PC-3 (cell line): ENCODE measurements around the gene ZNF554. TPM values are rescaled to one million over a fixed set of nuclear protein-coding genes. Genes with fewer than 3 reads are reported as not detected.

Experiments
- ATAC-seq: fragments of 200-7000 bp; cut with Tn5 transposase; 2 replicates; pipeline ENCODE4 v1.9.1; 2020; ENCODE audit warnings: mild to moderate bottlenecking, moderate library complexity
- BruUV-seq: library from RNA; stranded (reverse); fragments of 400-500 nt; replicated peaks from 2 replicates; lab custom pipeline; 2021; lab: Mats Ljungman, UMichigan
- CTCF ChIA-PET: fragments of 300-600 bp; sonication (Branson Sonifier 250); formaldehyde crosslinking; loops from one replicate; lab custom pipeline; 2022; ENCODE audit warnings: antibody characterized with exemption; lab: Charles Lee
- POLR2A ChIA-PET: fragments of 300-600 bp; sonication (Branson Sonifier 250); formaldehyde crosslinking; loops from one replicate; lab custom pipeline; 2022; ENCODE audit warnings: antibody characterized with exemption; ENCODE audit not compliant: unreplicated experiment; lab: Charles Lee
- DNase-seq: peaks from one replicate; pipeline ENCODE4 v3.0.0-alpha.2; 2015
- H2AFZ ChIP-seq: fragments of 300-600 bp; sonication (generic); 2 replicates; pipeline ENCODE4 v1.6.0; 2016; ENCODE audit warnings: antibody characterized with exemption, low read length
- H3F3A ChIP-seq: fragments of 300-600 bp; sonication (generic); one replicate; pipeline ENCODE4 v1.6.0; 2017; ENCODE audit warnings: antibody characterized with exemption, low read length, control low read depth, mild to moderate bottlenecking; ENCODE audit not compliant: unreplicated experiment
- H3K27ac ChIP-seq: fragments of 300-600 bp; sonication (generic); 2 replicates; pipeline ENCODE4 v1.5.1; 2016; ENCODE audit warnings: mild to moderate bottlenecking, low read length
- H3K27me3 ChIP-seq: fragments of 300-600 bp; sonication (generic); 2 replicates; pipeline ENCODE4 v1.6.1; 2016; ENCODE audit warnings: low read length, mixed read lengths
- H3K36me3 ChIP-seq: fragments of 300-600 bp; sonication (generic); 2 replicates; pipeline ENCODE4 v1.6.1; 2016; ENCODE audit warnings: low read depth, mixed run types, low read length, mixed read lengths
- H3K4me1 ChIP-seq: fragments of 300-600 bp; sonication (generic); 2 replicates; pipeline ENCODE4 v1.5.1; 2016; ENCODE audit warnings: low read length; ENCODE audit not compliant: insufficient read depth
- H3K4me2 ChIP-seq: fragments of 300-600 bp; sonication (generic); 2 replicates; pipeline ENCODE4 v1.6.0; 2016; ENCODE audit warnings: low read length
- H3K4me3 ChIP-seq: fragments of 300-600 bp; sonication (generic); 2 replicates; pipeline ENCODE4 v1.5.1; 2016; ENCODE audit warnings: mild to moderate bottlenecking, low read length, mixed read lengths
- H3K79me2 ChIP-seq: fragments of 300-600 bp; sonication (generic); 2 replicates; pipeline ENCODE4 v1.6.1; 2017; ENCODE audit warnings: low read length, mixed read lengths
- H3K9ac ChIP-seq: fragments of 300-600 bp; sonication (generic); 2 replicates; pipeline ENCODE4 v1.6.0; 2016; ENCODE audit warnings: mild to moderate bottlenecking, low read length
- H3K9me2 ChIP-seq: fragments of 300-600 bp; sonication (generic); replicated peaks from 2 replicates; pipeline ENCODE4 v1.6.1; 2016; ENCODE audit warnings: mixed run types, low read length, mixed read lengths
- H3K9me3 ChIP-seq: fragments of 300-600 bp; sonication (generic); 2 replicates; pipeline ENCODE4 v1.6.1; 2016; ENCODE audit warnings: low read length, mixed read lengths
- H4K20me1 ChIP-seq: fragments of 300-600 bp; sonication (generic); 2 replicates; pipeline ENCODE4 v1.6.1; 2016; ENCODE audit warnings: low read length, mixed read lengths
- EZH2 ChIP-seq: fragments of 300-600 bp; sonication (generic); IDR thresholded peaks from one replicate; pipeline ENCODE4 v1.6.1; 2017; ENCODE audit warnings: antibody characterized with exemption, mild to moderate bottlenecking, low read length; ENCODE audit not compliant: unreplicated experiment
- EZH2phosphoT487 ChIP-seq: fragments of 300-600 bp; sonication (generic); IDR thresholded peaks from 2 replicates; pipeline ENCODE4 v1.6.1; 2018; ENCODE audit warnings: mild to moderate bottlenecking, antibody characterized with exemption, low read length, borderline replicate concordance
- intact Hi-C: fragments of 100-400 bp; cut with micrococcal nuclease; formaldehyde crosslinking; loops from 2 replicates; pipeline ENCODE4 v1.9.0; 2023
- total RNA-seq: library from RNA; depleted of rRNA; stranded (reverse); fragments of >200 nt; gene quantifications from 2 replicates; pipeline ENCODE4 v1.2.3, GENCODE V29; 2014
- TF ChIP-seq, protein P1 (sequence below): fragments of 300-600 bp; sonication (generic); conservative IDR thresholded peaks from 2 replicates; pipeline ENCODE4 v1.5.1; 2017; ENCODE audit warnings: antibody characterized with exemption, low read depth, mild to moderate bottlenecking, low read length

Gene ZNF554
- total RNA-seq, 1 experiment from 2014 or later: 2.3 TPM

DNA sequence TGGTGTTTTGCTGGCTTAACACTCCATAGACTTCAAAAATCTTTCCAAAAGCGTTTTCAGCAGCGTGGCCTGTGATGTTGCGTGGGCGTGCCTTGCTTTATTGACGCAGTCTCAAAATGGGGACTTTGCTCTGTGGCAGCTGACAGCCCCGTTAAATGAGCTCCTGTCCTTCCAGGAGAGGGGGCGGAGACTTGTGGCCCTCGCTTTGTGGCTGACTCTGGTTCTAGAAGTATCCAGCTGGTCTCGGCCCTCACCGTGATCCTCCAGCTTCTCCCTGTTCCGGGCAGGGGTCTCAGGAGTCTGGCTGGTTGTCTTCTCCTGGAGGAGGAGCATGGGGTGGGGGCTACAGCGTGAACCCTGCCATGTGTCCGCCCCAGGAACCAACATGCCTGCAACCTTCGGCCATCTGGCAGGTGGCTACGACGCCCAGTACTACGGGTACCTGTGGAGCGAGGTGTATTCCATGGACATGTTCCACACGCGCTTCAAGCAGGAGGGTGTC, 8.4 kb upstream of the ZNF554 start:
- ChIA-PET POLR2A (no interaction called here), CTCF (no interaction called here)
- H3K27ac ChIP-seq: no peak overlapping the region
- H2AFZ ChIP-seq: no peak overlapping the region
- H3F3A ChIP-seq: no peaks in the 10 kb centered on the region
- no peak for DNase-seq
- no peak overlapping the region for H3K4me3 ChIP-seq
- no peaks in the 10 kb centered on the region for H3K9me2 ChIP-seq
- H3K27me3 ChIP-seq: no peaks in the 10 kb centered on the region
- H3K4me2 ChIP-seq: no peak overlapping the region
- no peaks in the 10 kb centered on the region for H3K79me2 ChIP-seq
- TF ChIP-seq EZH2: no peak
- H4K20me1 ChIP-seq: no peaks in the 10 kb centered on the region
- no TSS peak for BruUV-seq
- no peaks in the 10 kb centered on the region for H3K4me1 ChIP-seq
- H3K9me3 ChIP-seq: no peaks in the 10 kb centered on the region
- H3K36me3 ChIP-seq: no peaks in the 10 kb centered on the region
- no peak overlapping the region for H3K9ac ChIP-seq
- ATAC-seq: no peak
- intact Hi-C loops: no loop called here

- no peaks in the 10 kb centered on the region for H3K79me2 ChIP-seq
- no peak overlapping the region for H3K4me2 ChIP-seq
- no peaks in the 10 kb centered on the region for H3K27me3 ChIP-seq
- H3K9me3 ChIP-seq: no peaks in the 10 kb centered on the region
- H3K9me2 ChIP-seq: no peaks in the 10 kb centered on the region
- H3K27ac ChIP-seq: no peak overlapping the region
- H3K4me3 ChIP-seq: no peak overlapping the region
- TF ChIP-seq, protein P1, sequence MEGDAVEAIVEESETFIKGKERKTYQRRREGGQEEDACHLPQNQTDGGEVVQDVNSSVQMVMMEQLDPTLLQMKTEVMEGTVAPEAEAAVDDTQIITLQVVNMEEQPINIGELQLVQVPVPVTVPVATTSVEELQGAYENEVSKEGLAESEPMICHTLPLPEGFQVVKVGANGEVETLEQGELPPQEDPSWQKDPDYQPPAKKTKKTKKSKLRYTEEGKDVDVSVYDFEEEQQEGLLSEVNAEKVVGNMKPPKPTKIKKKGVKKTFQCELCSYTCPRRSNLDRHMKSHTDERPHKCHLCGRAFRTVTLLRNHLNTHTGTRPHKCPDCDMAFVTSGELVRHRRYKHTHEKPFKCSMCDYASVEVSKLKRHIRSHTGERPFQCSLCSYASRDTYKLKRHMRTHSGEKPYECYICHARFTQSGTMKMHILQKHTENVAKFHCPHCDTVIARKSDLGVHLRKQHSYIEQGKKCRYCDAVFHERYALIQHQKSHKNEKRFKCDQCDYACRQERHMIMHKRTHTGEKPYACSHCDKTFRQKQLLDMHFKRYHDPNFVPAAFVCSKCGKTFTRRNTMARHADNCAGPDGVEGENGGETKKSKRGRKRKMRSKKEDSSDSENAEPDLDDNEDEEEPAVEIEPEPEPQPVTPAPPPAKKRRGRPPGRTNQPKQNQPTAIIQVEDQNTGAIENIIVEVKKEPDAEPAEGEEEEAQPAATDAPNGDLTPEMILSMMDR: no peak
- TF ChIP-seq EZH2phosphoT487: no peak
- BruUV-seq: no TSS peak
- DNase-seq (no peak), ATAC-seq (no peak)
- intact Hi-C loops: no loop called here
- H3F3A ChIP-seq: no peaks in the 10 kb centered on the region
- no peaks in the 10 kb centered on the region for H4K20me1 ChIP-seq
- H3K36me3 ChIP-seq: no peaks in the 10 kb centered on the region
- no peaks in the 10 kb centered on the region for H3K4me1 ChIP-seq
- H3K9ac ChIP-seq: no peak overlapping the region
- ChIA-PET POLR2A (no interaction called here), CTCF (no interaction called here)
- no peak overlapping the region for H2AFZ ChIP-seq
These were observed 7.8 kb upstream of the ZNF554 start for GRCh38 chr19:2811735-2812413.

GRCh38 chr19:2812414-2813234, 7.0 kb upstream of the ZNF554 start:
- POLR2A ChIA-PET: no interaction called here
- Histone ChIP-seq H3K27me3 (no peaks in the 10 kb centered on the region), H3K9me3 (no peaks in the 10 kb centered on the region), H3K79me2 (no peaks in the 10 kb centered on the region), H3K4me3 (no peak overlapping the region), H3K9ac (no peak overlapping the region), H4K20me1 (no peaks in the 10 kb centered on the region), H2AFZ (no peak overlapping the region), H3K27ac (no peak overlapping the region), H3K4me2 (no peak overlapping the region), H3F3A (no peaks in the 10 kb centered on the region), H3K4me1 (no peaks in the 10 kb centered on the region), H3K36me3 (no peaks in the 10 kb centered on the region), H3K9me2 (no peaks in the 10 kb centered on the region)
- CTCF ChIA-PET: no interaction called here
- intact Hi-C loops: no loop called here
- DNase-seq (no peak), ATAC-seq (no peak)
- TF ChIP-seq EZH2: no peak
- TF ChIP-seq, protein P1: no peak
- TF ChIP-seq EZH2phosphoT487: no peak
- BruUV-seq: no TSS peak
